Dermis blood vessel endothelial cell (primary cell): Measurements from ENCODE around the gene SAMD11. TPM values are rescaled to one million over a fixed set of nuclear protein-coding genes. Genes with fewer than 3 reads are reported as not detected.

Source experiments
- DNase-seq: peaks from one replicate; pipeline ENCODE4 v3.0.0; 2010
- total RNA-seq: library from RNA; depleted of rRNA; stranded (reverse); fragments of >200 nt; gene quantifications from 2 replicates; pipeline ENCODE4 v1.2.3, GENCODE V29; 2014

Gene SAMD11
- total RNA-seq, 1 donor from 2014 or later: 0.68 TPM

- no peak for DNase-seq
These were observed 18.5 kb upstream of the SAMD11 start for GRCh38 chr1:905071-905749.

DNA sequence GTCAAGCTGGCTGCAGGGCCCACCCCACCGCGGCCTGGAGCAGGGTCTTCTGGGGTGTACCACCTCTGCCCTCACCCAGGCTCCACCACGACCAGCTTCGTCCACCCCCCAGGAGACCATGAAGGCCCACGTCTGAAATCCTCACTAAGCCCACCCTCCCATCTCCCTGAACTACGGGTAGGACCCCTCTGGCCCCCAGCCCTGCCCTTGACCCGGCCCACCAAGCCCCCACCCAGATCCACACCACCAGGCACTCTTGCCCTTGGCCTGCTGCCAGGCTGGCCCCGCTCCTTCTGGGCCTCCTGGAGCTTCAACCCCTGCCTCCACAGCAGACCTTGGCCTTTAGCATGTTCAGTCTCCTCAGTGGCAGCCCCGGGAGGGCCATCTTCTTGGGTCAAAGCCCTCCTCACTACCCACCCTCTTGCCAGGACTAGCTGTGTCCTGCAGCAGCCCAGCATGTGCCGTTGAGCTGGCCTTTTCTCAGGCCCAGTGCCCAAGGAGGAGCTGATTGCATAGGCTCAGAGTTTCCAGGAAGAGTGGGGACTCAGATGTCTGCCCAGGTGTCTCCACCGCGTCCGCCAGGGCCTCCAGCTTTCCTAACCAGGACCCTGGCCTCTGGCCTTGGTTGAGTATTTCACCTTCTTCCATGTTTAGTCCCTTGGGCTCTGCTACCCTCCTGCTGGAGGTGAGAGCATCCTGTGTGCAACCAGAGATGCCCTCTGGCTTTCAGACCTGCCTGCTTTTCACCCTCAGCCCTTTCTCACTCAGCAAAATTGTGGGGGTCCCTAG, 17.7 kb upstream of the SAMD11 start:
- DNase-seq: no peak

DNA sequence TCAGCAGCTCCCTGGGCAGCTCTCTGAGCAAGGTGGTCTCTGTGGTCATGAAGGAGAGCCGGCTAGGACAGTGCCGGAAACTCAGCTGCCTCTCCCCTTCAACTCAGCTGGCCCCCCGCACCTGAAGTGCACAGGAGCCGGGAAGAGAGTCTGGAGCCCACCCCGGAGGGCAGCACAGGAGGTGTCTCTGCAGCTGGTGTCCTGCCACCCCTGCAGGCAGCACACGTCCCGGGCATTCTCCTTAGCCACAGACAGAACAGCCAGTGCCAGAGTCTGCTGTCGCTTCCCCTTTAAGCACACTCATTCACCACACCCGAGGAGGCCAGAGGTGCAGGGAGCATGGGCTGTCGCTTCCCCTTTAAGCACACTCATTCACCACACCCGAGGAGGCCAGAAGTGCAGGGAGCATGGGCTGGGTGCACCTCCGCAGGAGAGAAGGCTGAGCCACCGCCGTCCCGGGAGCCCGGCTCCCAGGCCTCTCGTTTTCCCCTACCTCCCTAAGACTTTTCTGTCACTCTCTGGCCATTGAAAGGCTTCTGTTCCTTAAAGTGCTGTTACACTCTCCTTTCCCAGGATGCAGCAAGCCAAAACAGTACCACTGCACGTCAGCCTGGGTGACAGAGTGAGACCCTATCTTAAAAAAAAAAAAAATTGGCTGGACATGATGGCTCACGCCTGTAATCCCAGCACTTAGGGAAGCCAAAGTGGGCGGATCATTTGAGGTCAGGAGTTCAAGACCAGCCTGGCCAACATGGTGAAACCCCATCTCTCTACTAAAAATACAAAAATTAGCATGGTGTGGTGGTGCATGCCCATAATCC, 16.9 kb upstream of the SAMD11 start:
- no peak for DNase-seq

- peak; percentile 0 for DNase-seq
These were observed 15.9 kb upstream of the SAMD11 start for GRCh38 chr1:907611-908451.

GRCh38 chr1:908661-909060, 15.1 kb upstream of the SAMD11 start:
- no peak for DNase-seq

DNA sequence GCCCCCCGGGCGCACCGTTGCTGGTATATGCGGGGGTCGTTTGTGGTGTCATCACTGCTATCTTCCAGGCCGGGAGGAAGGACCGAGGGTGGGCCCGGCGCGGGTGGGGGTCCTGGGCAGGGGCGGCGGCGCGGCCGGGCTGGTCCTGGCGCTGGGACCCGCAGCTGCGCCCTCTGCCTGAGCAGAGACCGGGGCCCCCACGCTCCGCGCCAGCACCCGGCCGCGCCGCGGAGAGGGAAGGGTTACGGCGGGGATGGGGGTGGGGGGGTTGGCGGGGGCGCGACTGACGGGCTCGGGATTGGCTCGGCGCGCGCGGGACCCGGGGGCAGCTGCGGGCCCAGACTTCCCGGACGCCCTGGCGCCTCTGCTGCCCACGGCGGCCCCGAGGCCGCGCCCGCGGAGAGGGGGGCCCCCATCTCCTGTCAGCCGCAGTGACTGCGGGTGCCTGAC, 13.8 kb upstream of the SAMD11 start:
- no peak for DNase-seq

DNA sequence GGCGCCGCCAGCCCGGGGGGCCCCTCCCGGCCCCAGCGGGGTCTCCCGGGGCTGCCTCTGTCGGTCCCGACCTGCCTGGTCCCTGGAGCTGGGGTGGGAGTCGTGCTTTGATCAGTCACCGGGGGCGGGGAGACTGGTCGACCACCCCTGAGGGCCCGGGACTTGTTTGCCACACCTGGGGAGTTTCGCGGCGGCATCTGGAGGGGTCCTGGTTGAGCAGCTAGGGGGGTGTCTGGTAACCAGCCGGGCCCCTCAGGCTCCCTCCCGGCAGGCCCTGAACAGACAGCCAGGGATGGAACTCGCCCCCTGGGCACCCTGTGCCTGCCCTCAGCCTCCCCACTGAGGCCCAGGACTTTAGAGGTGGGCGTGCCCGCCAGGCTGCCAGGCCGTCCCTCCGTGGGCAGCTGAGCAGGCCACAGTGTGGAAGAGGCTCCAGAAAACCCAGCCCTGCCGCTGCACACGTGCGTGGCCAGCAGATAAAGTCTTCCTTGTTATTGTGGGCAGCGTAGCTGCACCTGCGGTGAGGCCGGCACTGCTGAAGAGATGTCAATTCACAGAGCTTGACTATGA, 13.3 kb upstream of the SAMD11 start:
- no peak for DNase-seq

- DNase-seq: no peak
These were observed 12.6 kb upstream of the SAMD11 start for GRCh38 chr1:910881-911721.

DNA sequence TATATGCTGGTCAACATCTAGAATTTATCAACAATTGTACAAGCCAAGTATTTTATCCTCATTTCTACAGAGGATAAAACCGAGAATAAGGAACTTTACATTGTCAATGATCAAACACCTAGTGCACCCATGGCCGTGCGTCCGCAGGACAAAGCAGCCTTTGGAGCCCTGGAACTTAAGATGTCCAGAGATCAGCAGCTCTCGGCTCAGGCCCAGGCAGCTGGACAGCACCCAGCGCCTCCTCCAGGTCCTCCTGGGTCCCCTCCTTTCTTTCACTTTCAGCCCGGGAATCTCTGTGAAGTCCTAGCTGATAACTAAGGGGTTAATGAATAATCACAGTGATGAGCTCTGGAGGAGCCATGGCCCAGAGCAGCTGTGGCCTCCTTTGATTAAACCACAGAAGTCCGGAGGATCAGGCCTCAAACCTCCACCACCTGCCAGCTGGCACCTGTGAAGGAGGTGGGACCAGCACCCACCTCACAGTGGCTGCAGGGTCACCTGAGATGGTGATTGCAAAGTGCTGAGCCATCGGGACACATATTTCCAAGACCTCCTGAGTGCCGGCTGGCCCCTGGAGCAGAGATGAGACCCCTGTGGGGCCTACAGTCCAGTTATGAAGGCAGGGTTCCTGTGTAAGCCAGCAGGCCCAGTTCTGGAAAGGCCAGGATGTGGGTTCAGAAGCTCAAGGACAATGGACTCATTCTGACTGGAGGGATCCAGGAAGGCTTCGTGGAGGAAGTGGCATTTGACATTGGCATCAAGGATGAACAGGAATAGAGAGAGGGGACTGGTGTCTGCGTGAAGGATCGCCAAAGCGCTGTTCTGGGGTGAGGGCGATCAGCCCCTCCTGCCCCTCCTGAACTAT, 11.6 kb upstream of the SAMD11 start:
- no peak for DNase-seq

DNA sequence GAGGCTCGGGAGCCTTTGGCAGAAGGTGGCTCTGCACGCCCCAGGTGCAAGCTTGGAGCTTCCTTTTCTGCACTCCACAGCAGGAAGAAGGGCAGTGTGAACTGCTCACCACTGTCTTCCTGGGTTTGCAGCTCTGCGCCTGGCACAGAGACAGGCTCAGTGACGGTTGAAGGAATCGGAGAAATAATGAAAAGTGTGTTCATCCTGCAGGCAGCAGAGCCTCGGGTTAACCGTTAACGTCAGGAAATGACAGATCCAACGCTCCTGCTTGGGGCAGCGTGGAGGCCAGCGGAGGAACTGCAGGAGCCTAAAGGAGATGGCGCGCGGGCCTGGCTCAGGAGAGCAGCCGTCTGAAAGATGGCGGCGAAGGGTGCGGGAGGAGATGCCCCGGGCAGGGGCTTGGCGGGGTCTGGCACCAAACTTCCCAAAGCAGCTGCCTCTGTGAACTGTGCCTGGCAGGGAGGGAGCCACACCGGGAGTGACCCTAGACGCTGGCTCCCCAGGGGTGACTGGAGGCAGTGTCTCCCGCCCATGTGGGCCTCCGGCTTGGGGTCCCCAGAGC, 10.9 kb upstream of the SAMD11 start:
- DNase-seq: peak; percentile 50

GRCh38 chr1:913491-914130, 10.1 kb upstream of the SAMD11 start:
- no peak for DNase-seq

- no peak for DNase-seq
These were observed 9.4 kb upstream of the SAMD11 start for GRCh38 chr1:914131-914890.

DNA sequence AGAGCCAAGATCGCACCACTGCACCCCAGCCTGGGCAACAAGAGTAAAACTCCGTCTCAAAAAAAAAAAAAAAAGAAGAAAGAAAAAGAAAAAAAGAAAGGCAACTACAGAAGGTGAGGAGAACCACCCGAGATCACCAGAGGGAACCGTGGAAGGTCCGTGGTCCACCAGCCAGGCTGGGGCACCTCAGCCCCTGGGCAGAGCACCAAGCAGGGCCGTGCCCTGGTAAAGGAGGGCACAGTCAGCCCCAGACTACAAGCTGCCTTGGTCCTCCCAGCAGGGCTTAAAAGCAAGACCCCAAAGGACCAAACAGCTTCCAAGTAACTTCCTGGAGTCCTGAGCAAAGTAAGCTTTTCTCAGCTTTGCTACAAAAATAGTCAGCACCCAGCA, 8.8 kb upstream of the SAMD11 start:
- DNase-seq: no peak

DNA sequence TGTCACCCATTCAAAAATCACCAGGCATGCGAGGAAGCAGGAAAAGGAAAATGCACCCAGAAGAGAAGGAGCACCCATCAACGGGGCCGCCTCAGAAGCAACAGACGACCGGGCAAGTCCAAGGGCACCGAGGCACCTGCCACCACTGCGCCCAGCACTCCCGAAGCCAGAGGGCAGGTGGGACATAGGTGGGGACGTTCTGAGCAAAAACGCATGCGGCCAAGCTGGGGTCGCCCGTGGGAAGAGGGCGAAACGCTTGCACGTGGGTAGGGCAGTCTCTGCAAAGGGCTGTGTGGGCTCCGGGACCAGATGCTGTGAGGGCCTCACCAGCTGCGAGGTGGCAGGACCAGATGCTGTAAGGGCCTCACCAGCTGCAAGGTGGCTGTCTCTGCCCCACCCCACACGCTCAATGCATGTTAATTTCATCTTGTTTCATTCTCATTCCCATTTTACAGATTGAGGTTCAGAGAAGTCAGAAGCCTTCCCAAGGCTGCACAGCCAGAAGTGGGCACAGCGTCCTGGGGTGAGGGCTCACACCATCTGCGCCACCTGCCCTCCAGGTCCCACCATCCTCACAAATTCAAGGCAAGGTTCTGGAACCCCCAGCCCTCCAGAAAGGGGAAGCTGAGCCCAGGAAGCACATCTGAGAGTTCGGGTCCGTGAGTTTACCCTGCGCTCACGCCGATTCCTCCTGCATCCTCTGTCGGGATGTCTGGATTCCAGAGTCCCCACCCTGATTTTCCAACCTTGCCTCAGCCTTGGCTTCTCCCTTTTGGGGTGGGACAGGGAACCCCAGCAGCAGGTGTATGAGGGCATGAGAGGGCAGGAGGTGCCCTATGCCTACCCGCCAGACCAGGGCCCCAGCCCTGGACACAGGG, 8.2 kb upstream of the SAMD11 start:
- DNase-seq: no peak

DNA sequence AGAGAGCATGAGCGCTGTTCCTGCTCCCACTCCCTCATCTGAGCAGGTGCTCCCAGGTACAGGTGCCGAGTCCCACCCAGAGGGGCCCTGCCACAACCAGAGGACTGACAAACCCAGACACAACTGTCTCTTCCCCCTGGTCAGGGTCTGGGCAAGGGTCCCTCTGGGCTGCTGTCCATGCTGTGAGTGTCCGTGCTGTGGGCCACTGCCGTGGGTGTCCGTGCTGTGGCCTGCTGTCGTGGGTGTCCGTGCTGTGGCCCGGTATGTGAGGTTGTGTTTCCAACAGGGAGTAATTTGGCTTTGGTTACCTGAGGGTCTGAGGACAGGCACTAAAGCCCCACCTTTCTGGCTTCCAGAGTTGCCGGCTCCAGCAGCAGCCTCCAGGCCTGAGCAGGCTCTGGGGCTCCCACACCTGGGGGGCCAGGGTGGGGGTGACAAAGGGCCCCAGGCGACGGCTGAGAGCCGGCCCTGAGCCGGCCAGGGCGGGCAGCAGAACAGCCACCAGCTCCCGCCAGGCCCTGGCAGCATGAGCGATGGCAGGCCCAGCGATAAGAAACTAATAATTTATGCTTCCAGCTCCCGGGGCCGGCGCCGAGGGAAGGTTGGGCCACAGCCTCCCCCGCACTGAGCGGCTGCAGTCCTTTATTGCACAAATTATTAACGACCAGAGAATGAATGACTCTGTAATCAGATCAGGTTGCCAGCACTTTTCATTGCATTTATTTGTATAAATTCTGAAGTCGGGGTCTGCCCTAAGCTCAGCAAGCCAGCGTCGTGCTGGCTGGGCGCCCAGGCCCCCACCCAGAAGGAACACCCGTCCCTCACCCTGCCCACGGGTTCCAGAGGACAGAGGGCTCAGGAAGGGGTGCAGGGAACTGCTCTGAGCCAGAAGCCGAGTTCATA, 7.3 kb upstream of the SAMD11 start:
- no peak for DNase-seq

DNA sequence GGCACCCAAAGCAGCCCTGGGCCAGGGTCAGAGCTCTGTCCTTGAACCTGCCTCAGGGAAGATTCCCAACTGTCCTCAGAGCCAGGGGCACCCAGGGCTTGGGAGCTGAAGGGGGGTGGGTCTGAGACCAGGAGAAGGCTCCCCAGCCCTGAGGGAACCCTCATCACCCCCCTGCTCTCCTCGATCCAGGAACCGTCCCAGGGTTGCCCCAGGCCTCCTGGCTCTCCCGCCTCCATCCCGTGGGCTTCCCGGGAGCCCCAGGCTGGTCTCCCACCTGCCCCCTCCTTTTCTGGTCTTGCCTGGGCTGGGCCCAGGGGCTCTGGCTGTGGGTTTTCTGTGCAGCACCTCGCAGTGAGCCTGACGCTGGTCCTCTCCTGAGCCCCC, 6.7 kb upstream of the SAMD11 start:
- no peak for DNase-seq
